Left hindlimb (tissue), 1 donor: ENCODE results near the gene PFN1.
"Not testable (repeated sequence)": the region's sequence is repeated elsewhere in the genome, so short reads cannot be mapped to it uniquely, and the experiment has no call there.

Experiments used
- DNase-seq: peaks from one replicate; pipeline ENCODE4 v3.0.0-alpha.2; 2018

Gene PFN1

DNA sequence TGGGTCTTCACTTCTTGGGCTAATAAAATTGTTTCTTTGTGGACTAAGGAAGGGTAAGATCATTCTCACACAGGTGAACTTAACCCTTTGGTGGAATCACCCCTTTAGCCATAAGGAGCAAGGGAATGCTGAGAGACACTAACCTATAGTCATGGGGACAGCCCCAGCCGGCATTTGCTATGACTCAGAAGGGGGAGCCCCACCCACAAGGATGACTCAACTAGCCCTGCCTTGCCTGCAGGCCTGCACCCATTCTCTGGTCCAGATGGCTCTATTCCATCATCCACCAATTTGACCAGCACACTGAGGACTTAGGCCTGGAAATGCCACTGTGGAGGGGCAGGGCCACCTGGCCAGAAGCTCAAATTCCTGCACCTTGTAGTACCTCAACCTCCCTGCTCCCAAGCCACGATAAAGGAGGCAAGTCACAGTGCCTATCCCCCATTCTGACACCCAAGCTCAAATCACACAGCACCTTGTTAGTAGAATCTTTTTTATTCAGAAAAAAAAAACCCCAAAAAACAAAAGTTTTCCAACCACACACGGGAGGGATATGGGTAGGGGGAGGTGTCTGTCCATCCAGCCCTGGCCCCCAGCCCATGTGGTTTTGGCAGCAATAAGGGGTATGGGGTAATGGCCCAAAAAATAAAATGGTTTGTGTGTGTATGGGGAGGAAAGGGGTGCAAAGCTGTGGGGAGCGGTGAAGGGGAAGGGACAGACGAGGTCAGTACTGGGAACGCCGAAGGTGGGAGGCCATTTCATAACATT, 3.0 kb downstream of the PFN1 start:
- DNase-seq, result no peak

DNA sequence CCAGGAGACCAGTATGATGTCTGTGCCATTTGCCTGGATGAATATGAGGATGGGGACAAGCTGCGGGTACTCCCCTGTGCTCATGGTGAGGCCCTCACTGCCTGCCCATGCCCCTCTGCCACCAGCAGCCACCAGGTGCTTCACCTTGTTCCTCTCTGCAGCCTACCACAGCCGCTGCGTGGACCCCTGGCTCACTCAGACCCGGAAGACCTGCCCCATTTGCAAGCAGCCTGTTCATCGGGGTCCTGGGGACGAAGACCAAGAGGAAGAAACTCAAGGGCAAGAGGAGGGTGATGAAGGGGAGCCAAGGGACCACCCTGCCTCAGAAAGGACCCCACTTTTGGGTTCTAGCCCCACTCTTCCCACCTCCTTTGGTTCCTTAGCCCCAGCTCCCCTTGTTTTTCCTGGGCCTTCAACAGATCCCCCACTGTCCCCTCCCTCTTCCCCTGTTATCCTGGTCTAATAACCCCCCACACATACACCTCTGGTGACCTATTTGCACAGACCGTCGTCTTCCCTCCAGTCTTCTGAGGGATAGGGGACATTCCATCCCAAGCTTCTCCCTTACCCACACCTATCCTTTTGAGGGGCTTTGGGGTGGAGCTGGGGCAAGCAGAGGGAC, 3.7 kb downstream of the PFN1 start:
- no peak for DNase-seq

DNA sequence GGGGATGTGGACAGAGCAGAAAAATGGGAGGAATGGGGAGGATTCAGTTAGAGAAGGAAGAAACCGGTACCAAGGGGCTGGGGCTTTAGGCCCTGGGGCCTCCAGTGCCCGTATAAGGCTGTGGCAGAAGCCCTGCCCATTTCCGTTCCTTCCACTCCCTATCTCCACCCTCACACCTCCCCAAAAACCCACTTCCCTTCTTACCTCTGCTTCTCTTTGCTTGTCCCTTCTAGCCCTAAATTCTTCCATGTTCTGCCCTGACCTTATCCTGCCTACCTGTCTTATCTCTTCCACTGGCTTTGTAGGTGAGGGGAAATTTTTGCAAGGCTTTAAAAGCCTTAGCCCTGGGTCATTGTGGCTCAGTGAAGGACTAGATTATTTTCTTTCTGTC, 4.2 kb downstream of the PFN1 start:
- no peak for DNase-seq

DNA sequence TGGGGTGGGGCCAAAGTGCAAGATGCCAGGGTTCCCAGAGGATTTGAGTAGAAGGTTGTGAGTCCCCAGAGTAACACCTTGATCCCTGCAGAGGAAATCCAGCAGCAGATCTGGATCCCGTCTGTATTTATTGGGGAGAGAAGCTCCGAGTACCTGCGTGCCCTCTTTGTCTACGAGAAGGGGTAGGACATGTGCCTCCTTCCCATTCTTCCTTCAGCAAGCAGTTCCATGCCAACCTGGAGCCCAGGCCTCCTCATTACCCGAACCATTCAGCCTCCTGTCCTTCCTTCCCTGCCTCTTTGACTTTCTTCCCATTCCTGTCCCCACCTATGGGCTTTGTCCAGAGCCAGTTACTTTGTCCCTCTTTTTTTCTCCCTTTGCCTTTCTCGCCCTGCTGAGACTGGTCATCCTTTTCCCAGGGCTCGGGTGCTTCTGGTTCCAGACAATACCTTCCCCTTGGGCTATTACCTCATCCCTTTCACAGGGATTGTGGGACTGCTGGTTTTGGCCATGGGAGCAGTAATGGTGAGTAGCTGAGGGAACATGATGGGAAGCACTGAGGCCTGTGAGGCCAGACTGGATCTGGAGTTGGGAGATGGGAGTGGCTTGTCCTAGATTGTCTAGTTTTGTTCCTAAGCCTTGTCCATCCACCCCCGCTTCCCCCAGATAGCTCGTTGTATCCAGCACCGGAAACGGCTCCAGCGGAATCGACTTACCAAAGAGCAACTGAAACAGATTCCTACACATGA, 5.4 kb downstream of the PFN1 start:
- DNase-seq, result no peak

DNA sequence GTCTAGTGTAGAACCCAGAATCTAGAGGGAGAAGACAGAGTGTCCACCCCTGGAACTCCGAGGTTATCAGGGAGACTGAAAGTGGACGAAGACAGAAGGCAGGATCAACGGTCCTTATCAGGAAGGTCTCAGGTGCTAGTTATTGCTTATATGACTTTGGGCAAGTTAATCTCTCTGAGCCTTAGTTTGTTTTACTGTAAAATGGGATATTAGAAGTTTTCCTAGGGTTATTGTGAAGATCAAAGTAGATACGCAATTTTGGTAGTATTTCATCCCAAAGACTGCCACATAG, 7.1 kb downstream of the PFN1 start:
- DNase-seq, result no peak

DNA sequence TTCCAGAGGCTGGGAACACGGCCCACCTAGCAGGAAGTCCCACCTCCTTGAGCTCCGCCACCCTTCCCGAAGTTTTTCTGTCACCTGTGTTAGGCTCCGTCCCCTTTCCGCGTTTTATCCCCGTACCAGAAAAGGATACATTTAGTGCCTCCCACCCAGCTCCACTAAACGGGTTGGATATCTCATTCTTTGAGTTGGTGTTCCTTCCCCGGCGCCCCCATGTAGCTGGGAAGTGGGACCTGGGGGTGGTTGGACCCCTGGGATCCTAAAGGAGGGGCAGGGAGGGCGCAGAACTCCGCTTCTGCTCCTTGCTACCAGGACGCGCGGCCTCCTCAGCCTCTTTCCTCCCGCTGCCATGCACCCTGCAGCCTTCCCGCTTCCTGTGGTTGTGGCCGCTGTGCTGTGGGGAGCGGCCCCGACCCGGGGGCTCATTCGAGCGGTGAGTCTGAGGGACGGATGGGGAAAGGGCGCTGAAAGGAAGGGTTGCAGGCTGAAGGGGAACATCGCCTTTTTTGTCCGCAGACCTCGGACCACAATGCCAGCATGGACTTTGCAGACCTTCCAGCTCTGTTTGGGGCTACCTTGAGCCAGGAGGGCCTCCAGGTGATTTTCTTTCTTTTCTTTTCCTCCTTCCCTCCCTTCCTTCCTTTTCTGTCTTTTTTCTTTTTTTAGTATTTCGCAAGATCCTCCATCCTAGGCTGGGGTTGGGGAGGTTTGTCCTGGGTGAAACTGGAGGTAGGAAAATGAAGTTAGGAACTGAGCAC, 7.6 kb downstream of the PFN1 start:
- DNase-seq, result no peak

DNA sequence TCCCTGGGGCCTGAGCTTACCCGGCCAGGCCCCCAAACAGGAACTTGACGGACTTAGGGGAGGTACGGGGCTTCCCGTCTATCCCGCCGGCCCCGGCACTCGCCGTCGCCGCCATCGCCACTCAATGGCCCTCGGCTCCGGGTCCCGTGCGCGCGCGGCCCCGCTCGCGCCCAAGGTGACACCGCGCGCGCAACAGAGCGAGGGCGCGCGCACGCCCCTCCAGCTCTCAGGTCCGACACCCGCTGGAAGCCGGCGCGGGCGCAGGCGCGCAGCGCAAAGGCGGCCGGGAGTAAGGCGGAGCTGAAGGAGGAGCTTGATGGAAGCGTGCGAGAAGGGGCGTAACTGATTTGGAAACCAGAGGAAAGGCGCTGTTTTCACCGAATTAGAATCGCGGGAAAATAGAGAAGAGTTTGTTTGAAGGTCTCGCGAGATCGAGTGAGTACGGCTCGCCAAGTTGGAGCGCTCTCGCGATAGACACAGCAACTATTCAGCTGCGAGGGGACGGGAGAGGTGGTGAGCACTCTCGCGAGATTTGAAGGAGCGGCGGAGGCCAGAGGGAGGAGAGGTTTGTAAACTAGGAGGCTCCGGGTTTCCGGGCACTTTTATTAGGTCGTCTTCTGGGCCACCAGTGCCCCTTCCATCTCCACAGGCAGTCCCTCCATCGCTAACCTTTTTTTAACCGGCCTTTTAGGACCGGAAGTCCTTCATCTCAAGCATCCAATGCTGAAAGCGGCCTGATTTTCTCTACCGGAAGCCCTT, 8.4 kb downstream of the PFN1 start, which contains the start of the genes RNF167 and SLC25A11:
TSS of gene RNF167 (plus strand) at position 473 of the 759 bp plus-strand sequence. CDS start 642 bp downstream, outside the sequence.
TSS of gene SLC25A11 (minus strand) at position 251 of the 759 bp plus-strand sequence. CDS start at position 115, 136 bp downstream.
- peak; percentile 98 for DNase-seq

DNA sequence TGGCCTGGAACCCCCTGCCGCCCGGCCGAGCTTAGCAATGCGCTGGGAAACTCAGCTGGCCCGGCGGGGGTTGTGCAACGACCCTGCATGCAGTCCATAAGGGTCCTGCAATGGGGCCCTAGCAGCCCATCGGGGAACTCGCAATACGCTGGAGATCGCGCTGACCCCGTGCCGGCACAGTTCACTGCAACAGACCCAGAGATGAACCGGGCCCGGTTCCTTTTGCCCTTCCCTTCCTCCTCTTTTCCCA, 8.9 kb downstream of the PFN1 start:
- no peak for DNase-seq

DNA sequence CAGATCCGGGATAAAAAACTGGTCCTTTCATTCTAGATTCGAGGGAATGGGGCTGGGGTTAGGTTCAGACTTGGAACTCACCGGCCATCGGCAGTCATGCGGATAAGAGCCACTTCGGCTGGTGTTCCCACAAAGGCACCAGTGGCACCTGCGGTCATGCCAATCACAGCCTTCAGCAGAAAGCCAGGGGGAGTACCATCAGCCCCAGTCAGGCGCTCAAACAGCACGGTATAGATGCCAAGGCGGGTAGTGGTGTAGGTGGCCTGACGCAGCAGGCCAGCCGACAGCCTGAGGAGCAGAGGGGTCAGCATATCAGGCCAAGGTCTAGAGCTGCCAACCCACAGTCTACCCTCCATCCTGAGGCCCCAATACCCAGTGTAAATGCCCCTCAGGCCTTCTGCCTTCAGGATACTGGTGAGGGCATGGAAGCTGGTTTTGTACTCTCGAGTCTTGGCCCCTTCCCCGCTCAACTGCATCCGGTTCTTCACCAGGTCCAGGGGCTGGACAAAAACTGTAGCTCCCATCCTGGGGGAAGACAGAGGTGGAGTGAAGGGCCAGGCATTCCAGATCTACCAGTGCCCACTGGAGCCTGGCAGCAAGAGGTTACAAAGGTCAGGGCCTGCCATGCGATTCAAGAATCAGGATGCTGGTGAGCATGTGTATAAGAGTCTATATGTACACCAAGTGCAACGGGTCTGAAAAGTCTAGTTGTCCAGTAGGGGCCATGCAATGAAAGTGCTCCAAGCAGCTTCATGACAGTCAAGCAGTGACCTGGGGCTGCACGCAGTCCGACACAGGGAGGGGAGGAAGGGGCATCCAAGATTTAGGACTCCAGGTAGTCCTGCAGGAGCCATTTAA, 9.4 kb downstream of the PFN1 start:
- DNase-seq, result no peak

DNA sequence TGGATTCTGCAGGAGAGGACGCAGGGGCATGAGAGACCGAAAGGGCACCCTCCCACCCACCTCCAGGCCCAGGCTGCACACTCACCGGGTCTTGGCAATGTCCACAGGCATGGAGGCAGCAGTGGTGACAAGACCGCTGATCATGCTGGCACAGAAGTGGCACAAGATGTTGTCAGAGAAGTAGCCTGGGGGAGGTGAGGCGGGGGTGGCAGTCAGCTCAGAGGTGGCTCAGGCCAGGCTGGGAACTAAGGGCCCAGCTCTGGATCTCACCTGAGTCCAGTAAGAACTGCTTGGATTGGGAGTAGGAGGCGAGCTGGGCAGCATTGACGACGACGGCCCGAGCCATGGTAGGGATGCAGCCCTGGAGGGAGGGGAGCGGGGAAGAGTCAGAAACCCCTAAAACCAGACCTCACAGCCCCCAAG, 10.2 kb downstream of the PFN1 start:
- no peak for DNase-seq

DNA sequence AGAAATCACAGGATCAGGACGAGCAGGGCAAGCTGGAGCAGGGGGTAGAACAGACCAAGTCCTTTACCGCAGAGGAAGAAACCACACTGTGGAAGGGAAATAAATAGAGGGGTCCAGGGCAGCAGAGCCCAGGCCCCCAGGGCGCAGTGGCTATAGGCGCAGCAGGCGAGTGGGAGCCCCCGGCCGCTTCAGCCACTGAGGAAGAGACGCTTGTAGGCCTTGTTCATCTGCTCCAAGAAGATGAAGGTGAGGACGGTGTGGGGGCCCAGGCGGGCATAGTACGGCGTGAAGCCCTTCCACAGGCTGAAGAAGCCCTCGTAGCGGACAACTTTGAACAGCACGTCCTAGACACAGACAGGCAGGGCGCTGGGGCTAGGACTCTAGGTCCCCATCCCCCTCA, 10.8 kb downstream of the PFN1 start:
- DNase-seq, result no peak

DNA sequence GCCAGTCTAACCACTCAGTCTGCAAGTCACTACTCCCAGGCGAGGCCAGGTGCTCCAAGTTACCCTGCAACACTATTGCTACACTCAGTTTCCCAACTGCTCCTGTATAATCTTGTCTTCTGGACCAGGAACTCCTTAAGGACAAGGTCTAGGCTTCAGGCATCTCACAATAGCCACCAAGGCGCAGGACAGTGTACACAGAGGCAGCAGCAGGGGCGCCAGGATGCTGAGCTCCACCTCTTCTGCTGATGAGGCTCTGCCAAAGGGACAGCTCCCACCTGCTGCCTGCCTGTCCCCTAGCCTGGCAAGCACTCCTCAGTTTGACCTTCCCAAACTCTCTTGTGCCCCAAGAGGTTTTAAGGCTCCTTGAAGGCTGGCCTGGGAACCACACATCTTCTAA, 11.9 kb downstream of the PFN1 start:
- no peak for DNase-seq

DNA sequence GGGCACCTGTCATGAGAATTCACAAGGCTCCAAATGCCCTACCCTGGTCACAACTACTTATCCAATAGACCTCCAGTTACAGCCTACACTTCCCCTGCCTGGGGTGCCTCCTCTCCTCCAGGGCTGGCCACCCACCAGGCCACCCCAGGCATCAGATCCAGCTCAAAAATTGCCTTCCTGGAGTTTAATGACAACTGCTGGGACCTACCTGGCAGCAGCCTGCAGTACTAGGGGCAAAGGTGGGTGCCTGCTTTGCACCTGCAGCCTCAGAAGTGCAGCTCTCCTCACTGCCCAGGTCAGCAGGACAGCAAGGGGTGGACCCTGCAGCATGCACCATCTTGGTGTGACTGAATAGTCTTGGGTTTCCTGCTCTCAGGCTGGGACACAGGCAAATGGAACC, 12.7 kb downstream of the PFN1 start:
- no peak for DNase-seq

DNA sequence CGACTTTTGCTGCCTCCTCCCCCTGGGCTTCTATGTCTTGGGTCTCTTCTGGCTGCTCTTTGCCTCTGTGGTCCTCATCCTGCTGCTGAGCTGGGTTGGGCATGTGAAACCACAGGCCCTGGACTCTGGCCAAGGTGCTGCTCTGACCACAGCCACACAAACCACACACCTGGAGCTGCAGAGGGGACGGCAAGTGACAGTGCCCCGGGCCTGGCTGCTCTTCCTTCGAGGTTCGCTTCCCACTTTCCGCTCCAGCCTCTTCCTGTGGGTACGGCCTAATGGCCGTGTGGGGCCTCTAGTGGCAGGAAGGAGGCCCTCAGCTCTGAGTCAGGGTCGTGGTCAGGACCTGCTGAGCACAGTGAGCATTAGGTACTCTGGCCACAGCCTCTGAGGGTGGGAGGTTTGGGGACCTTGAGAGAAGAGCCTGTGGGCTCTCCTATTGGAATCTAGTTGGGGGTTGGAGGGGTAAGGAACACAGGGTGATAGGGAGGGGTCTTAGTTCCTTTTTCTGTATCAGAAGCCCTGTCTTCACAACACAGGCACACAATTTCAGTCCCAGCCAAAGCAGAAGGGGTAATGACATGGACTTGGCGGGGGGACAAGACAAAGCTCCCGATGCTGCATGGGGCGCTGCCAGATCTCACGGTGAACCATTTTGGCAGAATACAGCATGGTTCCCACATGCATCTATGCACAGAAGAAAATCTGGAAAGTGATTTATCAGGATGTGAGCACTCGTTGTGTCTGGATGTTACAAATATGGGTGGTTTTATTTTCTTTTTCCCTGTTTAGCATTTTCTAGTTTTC, 14.0 kb downstream of the PFN1 start:
- no peak for DNase-seq

DNA sequence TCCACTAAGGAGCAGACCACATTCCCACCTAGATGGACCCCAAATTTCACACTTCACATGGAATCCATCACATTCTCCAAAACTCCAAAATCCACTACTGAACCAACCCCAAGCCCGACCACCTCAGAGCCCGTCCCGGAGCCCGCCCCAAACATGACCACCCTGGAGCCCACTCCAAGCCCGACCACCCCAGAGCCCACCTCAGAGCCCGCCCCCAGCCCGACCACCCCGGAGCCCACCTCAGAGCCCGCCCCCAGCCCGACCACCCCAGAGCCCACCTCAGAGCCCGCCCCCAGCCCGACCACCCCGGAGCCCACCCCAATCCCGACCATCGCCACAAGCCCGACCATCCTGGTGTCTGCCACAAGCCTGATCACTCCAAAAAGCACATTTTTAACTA, 14.7 kb downstream of the PFN1 start:
- DNase-seq, result no peak

DNA sequence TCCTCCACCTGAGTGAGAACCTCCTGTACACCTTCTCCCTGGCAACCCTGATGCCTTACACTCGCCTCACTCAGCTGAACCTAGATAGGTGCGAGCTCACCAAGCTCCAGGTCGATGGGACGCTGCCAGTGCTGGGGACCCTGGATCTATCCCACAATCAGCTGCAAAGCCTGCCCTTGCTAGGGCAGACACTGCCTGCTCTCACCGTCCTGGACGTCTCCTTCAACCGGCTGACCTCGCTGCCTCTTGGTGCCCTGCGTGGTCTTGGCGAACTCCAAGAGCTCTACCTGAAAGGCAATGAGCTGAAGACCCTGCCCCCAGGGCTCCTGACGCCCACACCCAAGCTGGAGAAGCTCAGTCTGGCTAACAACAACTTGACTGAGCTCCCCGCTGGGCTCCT, 15.6 kb downstream of the PFN1 start:
- no peak for DNase-seq

DNA sequence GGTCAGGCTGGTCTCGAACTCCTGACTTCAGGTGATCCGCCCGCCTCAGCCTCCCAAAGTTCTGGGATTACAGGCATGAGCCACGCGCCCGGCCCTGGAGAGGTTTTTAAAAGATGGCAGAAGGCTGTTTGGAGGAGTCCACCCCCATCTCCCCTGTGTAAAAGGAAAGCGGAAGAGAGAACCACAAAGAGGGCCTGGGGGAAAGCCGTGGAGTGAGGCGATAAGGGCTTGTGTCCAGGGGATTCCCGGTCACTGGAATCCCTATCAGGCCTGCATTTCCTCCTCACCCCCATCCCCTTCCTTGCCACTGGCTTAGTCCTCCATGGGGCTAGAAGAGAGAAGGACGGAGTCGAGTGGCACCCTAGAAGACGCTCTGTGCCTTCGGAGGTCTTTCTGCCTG, 16.4 kb downstream of the PFN1 start, which contains the start of gene GP1BA:
TSS of gene GP1BA (plus strand) at position 315 of the 400 bp plus-strand sequence. CDS start 328 bp downstream, outside the sequence.
- DNase-seq, result no peak

DNA sequence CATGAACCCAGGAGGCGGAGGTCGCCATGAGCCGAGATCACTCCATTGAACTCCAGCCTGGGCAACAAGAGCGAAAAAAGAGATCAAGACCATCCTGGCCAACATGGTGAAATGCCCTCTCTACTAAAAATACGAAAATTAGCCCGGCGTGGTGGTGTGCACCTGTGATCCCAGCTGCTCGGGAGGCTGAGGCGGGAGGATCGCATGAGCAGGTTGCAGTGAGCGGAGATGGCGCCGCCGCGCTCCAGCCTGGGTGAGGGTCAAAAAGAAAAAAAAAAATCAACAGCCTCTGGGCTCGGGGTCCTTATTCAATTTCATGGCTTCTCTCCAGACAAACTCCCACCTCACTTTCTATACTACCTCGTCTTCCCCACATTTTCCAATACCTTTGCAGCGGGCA, 19.4 kb downstream of the PFN1 start:
- no peak for DNase-seq

DNA sequence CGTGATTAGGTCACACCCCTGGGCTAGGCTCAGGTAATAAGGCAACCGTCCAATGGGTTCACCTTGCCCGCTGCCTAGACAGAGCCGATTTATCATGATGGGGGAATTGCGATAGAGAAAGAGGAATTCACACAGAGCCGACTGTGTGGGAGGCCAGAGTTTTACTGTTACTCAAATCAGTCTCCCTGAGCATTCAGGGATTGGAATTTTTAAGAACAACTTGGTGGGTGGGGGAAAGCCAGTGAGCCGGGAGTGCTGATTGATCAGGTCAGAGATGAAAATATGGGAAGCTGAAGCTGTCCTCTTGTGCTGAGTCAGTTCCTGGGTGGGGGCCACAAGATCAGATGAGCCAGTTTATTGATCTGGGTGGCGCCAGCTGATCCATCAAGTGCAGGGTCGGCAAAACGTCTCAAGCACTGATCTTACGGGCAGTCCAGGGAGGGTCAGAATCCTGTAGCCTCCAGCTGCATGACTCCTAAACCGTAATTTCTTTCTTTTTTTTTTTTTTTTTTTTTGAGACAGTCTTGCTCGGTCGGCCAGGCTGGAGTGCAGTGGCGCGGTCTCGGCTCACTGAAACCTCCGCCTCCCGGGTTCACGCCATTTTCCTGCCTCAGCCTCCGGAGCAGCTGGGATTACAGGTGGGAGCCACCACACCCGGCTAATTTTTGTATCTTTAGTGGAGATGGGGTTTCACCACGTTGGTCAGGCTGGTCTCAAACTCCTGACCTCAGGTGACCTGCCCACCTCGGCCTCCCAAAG, 21.6 kb downstream of the PFN1 start:
- not testable (repeated sequence) for DNase-seq

DNA sequence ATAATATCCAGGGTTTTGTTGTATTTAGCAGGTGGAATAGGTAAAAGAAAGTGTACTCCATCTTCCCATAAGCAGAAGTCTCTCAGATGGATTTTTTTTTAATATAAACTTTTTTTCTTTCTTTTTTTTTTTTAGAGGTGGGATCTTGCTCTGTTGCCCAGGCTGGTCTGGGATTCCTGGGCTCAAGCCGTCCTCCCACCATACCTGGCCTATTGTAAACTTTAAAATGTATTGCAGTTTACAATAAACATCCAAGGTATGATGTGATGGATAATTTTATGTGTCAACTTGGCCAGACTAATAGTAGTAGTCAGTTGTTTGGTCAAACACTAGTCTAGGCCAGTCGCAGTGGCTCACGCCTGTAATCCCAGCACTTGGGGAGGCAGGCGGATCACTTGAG, 27.0 kb downstream of the PFN1 start:
- DNase-seq, result no peak
